GM18909 (cell line): ENCODE results near the gene CBX6.

Experiments used
- ATAC-seq: cut with Tn5 transposase; IDR thresholded peaks from one replicate; pipeline ENCODE4 v1.9.1; 2021; ENCODE audit warnings: mild to moderate bottlenecking; ENCODE audit not compliant: unreplicated experiment, poor library complexity

The CBX6 gene

GRCh38 chr22:38874529-38875222 lies 2.7 kb upstream of the CBX6 start:
- no peak for ATAC-seq

GRCh38 chr22:38873469-38874411 lies 1.7 kb upstream of the CBX6 start:
- no peak for ATAC-seq

- no peak for ATAC-seq
Measured at GRCh38 chr22:38872831-38873248, 824 bp upstream of the CBX6 start.

- no peak for ATAC-seq
Measured at GRCh38 chr22:38871360-38872171, 450 bp downstream of the CBX6 start.

GRCh38 chr22:38870791-38871359 lies 1.1 kb downstream of the CBX6 start:
- no peak for ATAC-seq

GRCh38 chr22:38870312-38870741 lies 1.7 kb downstream of the CBX6 start:
- ATAC-seq, result peak; percentile 32

- ATAC-seq, result no peak
Measured at GRCh38 chr22:38869663-38870062, 2.4 kb downstream of the CBX6 start.

GRCh38 chr22:38868886-38869381 lies 3.1 kb downstream of the CBX6 start:
- ATAC-seq, result no peak

- ATAC-seq, result no peak
Measured at GRCh38 chr22:38868286-38868721, 3.7 kb downstream of the CBX6 start.

- no peak for ATAC-seq
Measured at GRCh38 chr22:38867471-38868285, 4.3 kb downstream of the CBX6 start.

- no peak for ATAC-seq
Measured at GRCh38 chr22:38867124-38867455, 4.9 kb downstream of the CBX6 start.

GRCh38 chr22:38866399-38867123 lies 5.5 kb downstream of the CBX6 start:
- no peak for ATAC-seq

- ATAC-seq, result no peak
Measured at GRCh38 chr22:38866024-38866398, 6.0 kb downstream of the CBX6 start.

- no peak for ATAC-seq
Measured at GRCh38 chr22:38865201-38866023, 6.6 kb downstream of the CBX6 start.

- no peak for ATAC-seq
Measured at GRCh38 chr22:38864361-38865191, 7.4 kb downstream of the CBX6 start.

GRCh38 chr22:38863531-38864131 lies 8.4 kb downstream of the CBX6 start:
- ATAC-seq, result no peak
